Hepatocyte (in vitro differentiated cells): ENCODE data around the gene GPR183. TPM values are rescaled to one million over a fixed set of nuclear protein-coding genes. Genes with fewer than 3 reads are reported as not detected.

Source experiments
- DNase-seq: peaks from one replicate; pipeline ENCODE4 v3.0.0-alpha.2; 2016; ENCODE audit warnings: low spot score
- H2AFZ ChIP-seq: fragments of 200-600 bp; sonication (generic); 2 replicates; pipeline ENCODE4 v1.6.0; 2016; ENCODE audit warnings: antibody characterized with exemption, mild to moderate bottlenecking
- H3K27ac ChIP-seq: fragments of 200-600 bp; sonication (generic); 2 replicates; pipeline ENCODE4 v1.5.1; 2016; ENCODE audit warnings: mild to moderate bottlenecking
- H3K27me3 ChIP-seq: fragments of 200-600 bp; sonication (generic); 2 replicates; pipeline ENCODE4 v1.6.1; 2016
- H3K36me3 ChIP-seq: fragments of 200-600 bp; sonication (generic); replicated peaks from 2 replicates; pipeline ENCODE4 v1.5.1; 2016; ENCODE audit warnings: low read depth; ENCODE audit not compliant: insufficient read depth
- H3K4me1 ChIP-seq: fragments of 200-600 bp; sonication (generic); 2 replicates; pipeline ENCODE4 v1.5.1; 2016; ENCODE audit warnings: mild to moderate bottlenecking, moderate library complexity; ENCODE audit not compliant: insufficient read depth
- H3K4me2 ChIP-seq: fragments of 200-600 bp; sonication (generic); 2 replicates; pipeline ENCODE4 v1.6.0; 2016
- H3K4me3 ChIP-seq: fragments of 200-600 bp; sonication (generic); 2 replicates; pipeline ENCODE4 v1.5.1; 2016; ENCODE audit warnings: mild to moderate bottlenecking
- H3K79me2 ChIP-seq: fragments of 200-600 bp; sonication (generic); 2 replicates; pipeline ENCODE4 v1.6.0; 2017; ENCODE audit warnings: mild to moderate bottlenecking
- H3K9me2 ChIP-seq: fragments of 200-600 bp; sonication (generic); replicated peaks from 2 replicates; pipeline ENCODE4 v1.6.0; 2017; ENCODE audit warnings: mild to moderate bottlenecking; ENCODE audit not compliant: insufficient read depth
- H3K9me3 ChIP-seq: fragments of 200-600 bp; sonication (generic); 2 replicates; pipeline ENCODE4 v1.5.1; 2016; ENCODE audit warnings: low read depth, mild to moderate bottlenecking
- H4K20me1 ChIP-seq: fragments of 200-600 bp; sonication (generic); 2 replicates; pipeline ENCODE4 v1.6.0; 2016; ENCODE audit warnings: mild to moderate bottlenecking; ENCODE audit not compliant: insufficient read depth, poor library complexity, severe bottlenecking
- EZH2 ChIP-seq: fragments of 200-600 bp; sonication (generic); IDR thresholded peaks from 2 replicates; pipeline ENCODE4 v1.6.1; 2016; ENCODE audit warnings: antibody characterized with exemption, mild to moderate bottlenecking, borderline replicate concordance
- EZH2phosphoT487 ChIP-seq: fragments of 200-600 bp; sonication (generic); IDR thresholded peaks from one replicate; pipeline ENCODE4 v1.6.1; 2018; ENCODE audit warnings: antibody characterized with exemption, mild to moderate bottlenecking, low read depth, moderate library complexity; ENCODE audit not compliant: unreplicated experiment, severe bottlenecking
- WGBS: methylation state at CpG from one replicate; pipeline ENCODE4 v1.1.6; 2016; ENCODE audit warnings: low lambda C conversion rate; ENCODE audit errors: missing lambda C conversion rate; 5-methylcytosine and 5-hydroxymethylcytosine counted together
- polyA plus RNA-seq: library from polyadenylated mRNA; unstranded; fragments of >200 nt; fragmentation: Nextera tagmentation; extraction: Ambion mirVana; gene quantifications from 2 replicates; pipeline ENCODE4 v1.2.1, GENCODE V29; 2016
- total RNA-seq: library from RNA; depleted of rRNA; stranded (reverse); fragments of >200 nt; gene quantifications from 2 replicates; pipeline ENCODE4 v1.2.3, GENCODE V29; 2014
- TF ChIP-seq, protein P1 (sequence below): fragments of 200-600 bp; sonication (generic); IDR thresholded peaks from 2 replicates; pipeline ENCODE4 v1.5.1; 2016; ENCODE audit warnings: antibody characterized with exemption, mild to moderate bottlenecking; ENCODE audit not compliant: poor library complexity

Gene GPR183
- total and polyA plus RNA-seq, 2 experiments from 2014 or later: 1.4 to 5.2 TPM

DNA sequence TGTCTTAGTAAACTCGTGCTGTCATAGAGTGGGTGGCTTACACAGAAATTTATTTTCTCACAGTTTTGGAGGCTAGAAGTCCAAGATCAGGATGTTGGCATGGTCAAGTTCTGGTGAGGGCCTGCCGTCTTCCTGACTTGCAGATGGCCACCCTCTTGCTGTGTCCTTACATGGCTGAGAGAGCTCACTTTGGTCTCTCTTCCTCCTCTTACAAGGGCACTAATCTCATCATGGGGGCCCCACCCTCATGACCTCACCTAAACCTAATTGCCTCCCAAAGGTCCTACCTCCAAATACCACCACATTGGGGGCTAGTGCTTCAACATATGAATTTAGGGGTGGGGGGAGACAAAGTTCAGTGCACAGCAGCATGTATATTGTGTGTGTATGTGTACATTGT lies 34.7 kb downstream of the GPR183 start:
- no peak overlapping the region for H3K4me3 ChIP-seq
- no peaks in the 10 kb centered on the region for H3K36me3 ChIP-seq
- H3K27me3 ChIP-seq: no peaks in the 10 kb centered on the region
- TF ChIP-seq EZH2phosphoT487 (no peak), EZH2 (no peak)
- TF ChIP-seq, protein P1, sequence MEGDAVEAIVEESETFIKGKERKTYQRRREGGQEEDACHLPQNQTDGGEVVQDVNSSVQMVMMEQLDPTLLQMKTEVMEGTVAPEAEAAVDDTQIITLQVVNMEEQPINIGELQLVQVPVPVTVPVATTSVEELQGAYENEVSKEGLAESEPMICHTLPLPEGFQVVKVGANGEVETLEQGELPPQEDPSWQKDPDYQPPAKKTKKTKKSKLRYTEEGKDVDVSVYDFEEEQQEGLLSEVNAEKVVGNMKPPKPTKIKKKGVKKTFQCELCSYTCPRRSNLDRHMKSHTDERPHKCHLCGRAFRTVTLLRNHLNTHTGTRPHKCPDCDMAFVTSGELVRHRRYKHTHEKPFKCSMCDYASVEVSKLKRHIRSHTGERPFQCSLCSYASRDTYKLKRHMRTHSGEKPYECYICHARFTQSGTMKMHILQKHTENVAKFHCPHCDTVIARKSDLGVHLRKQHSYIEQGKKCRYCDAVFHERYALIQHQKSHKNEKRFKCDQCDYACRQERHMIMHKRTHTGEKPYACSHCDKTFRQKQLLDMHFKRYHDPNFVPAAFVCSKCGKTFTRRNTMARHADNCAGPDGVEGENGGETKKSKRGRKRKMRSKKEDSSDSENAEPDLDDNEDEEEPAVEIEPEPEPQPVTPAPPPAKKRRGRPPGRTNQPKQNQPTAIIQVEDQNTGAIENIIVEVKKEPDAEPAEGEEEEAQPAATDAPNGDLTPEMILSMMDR: no peak
- H2AFZ ChIP-seq: no peak overlapping the region
- WGBS: 95% methylated on average over 2 of the region's 2 CpGs
- no peak overlapping the region for H3K4me2 ChIP-seq
- no peak overlapping the region for H3K27ac ChIP-seq
- no peaks in the 10 kb centered on the region for H3K9me2 ChIP-seq
- no peaks in the 10 kb centered on the region for H3K9me3 ChIP-seq
- no peaks in the 10 kb centered on the region for H3K4me1 ChIP-seq
- DNase-seq: no peak
- no peaks in the 10 kb centered on the region for H4K20me1 ChIP-seq
- H3K79me2 ChIP-seq: peaks cover 18% of the 10 kb centered on the region

DNA sequence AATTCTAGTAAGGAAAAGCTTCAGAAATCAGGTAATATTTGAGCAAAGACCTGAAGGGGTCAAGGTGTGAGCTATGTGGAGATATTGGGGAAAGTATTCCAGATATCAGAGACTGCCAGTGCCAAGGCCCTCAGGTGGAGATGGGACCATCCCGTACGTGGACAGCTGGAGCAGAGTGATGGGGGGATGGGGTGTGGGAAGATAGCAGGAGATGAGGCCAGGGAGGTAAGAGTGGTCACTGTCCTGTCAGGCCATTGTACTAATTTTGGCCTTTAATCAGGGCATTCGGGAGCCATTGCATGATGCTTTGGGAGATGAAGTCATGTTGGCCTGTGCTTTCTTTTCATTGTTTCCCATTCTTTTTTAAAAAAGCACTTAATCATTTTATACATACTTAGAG lies 36.0 kb downstream of the GPR183 start:
- Histone ChIP-seq H3K36me3 (no peaks in the 10 kb centered on the region), H3K27ac (no peak overlapping the region), H4K20me1 (no peaks in the 10 kb centered on the region), H3K4me3 (no peak overlapping the region), H3K27me3 (no peaks in the 10 kb centered on the region), H2AFZ (no peak overlapping the region), H3K9me2 (no peaks in the 10 kb centered on the region), H3K79me2 (peaks cover 18% of the 10 kb centered on the region), H3K4me2 (no peak overlapping the region), H3K9me3 (no peaks in the 10 kb centered on the region), H3K4me1 (no peaks in the 10 kb centered on the region)
- WGBS: 93% methylated on average over 3 of the region's 3 CpGs
- DNase-seq: no peak
- TF ChIP-seq EZH2 (no peak), EZH2phosphoT487 (no peak)
- TF ChIP-seq, protein P1: no peak

DNA sequence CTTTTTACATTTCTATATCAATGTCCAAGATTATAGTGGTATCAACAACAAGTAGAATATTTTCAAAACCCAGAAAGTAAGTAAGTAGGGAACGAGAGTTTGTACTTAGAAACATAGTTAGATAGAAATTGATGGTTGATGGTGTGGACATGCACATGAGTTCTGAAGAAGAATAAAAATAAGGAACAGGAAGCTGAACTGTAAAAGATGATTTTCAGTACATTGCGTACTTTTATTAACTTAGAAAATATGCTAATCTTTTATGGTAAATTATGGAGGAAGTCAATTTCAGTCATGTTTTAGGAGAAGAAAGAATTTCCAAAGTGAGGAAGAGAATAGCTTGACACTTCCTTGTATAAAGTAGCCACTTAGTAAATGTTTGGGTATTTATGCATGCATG lies 36.7 kb downstream of the GPR183 start:
- whole genome bisulfite sequencing: 93% methylated on average over 2 of the region's 2 CpGs
- no peak overlapping the region for H3K27ac ChIP-seq

More for the DNA sequence above, 36.7 kb downstream of the GPR183 start:
- H3K4me1 ChIP-seq: no peaks in the 10 kb centered on the region
- no peak overlapping the region for H3K4me2 ChIP-seq
- no peaks in the 10 kb centered on the region for H3K27me3 ChIP-seq
- no peaks in the 10 kb centered on the region for H3K36me3 ChIP-seq
- H3K9me3 ChIP-seq: no peaks in the 10 kb centered on the region
- H3K4me3 ChIP-seq: no peak overlapping the region
- H3K9me2 ChIP-seq: no peaks in the 10 kb centered on the region
- H2AFZ ChIP-seq: no peak overlapping the region
- DNase-seq: no peak
- H3K79me2 ChIP-seq: peaks cover 18% of the 10 kb centered on the region
- no peak for TF ChIP-seq EZH2
- no peak for TF ChIP-seq EZH2phosphoT487
- TF ChIP-seq, protein P1: no peak
- no peaks in the 10 kb centered on the region for H4K20me1 ChIP-seq
